T-helper 2 cell treated with Interferon-gamma antibody and Interleukin-4, amounts not matched to agents 5 μg/mL and 100 μg/mL, for 36 hours (primary cell): Measurements from ENCODE around the gene INTS7.
"Not testable (repeated sequence)": the region's sequence is repeated elsewhere in the genome, so short reads cannot be mapped to it uniquely, and the experiment has no call there.

Experiments
- DNase-seq: peaks from one replicate; pipeline ENCODE4 v3.0.0; 2021; ENCODE audit warnings: low spot score
- H3K27ac Mint-ChIP-seq: one replicate; pipeline ENCODE4 v1.8.0; 2021; ENCODE audit warnings: mild to moderate bottlenecking, mixed read lengths
- H3K27me3 Mint-ChIP-seq: one replicate; pipeline ENCODE4 v1.8.0; 2021; ENCODE audit warnings: low read depth, mixed read lengths
- H3K36me3 Mint-ChIP-seq: one replicate; pipeline ENCODE4 v1.8.0; 2021; ENCODE audit warnings: low read depth, mixed read lengths
- H3K4me1 Mint-ChIP-seq: one replicate; pipeline ENCODE4 v1.8.0; 2021; ENCODE audit warnings: low read depth, mixed read lengths
- H3K4me3 Mint-ChIP-seq: one replicate; pipeline ENCODE4 v1.8.0; 2022; ENCODE audit warnings: mild to moderate bottlenecking, moderate library complexity, mixed read lengths
- H3K9me3 Mint-ChIP-seq: one replicate; pipeline ENCODE4 v1.8.0; 2021; ENCODE audit warnings: mixed read lengths

The INTS7 gene

DNA sequence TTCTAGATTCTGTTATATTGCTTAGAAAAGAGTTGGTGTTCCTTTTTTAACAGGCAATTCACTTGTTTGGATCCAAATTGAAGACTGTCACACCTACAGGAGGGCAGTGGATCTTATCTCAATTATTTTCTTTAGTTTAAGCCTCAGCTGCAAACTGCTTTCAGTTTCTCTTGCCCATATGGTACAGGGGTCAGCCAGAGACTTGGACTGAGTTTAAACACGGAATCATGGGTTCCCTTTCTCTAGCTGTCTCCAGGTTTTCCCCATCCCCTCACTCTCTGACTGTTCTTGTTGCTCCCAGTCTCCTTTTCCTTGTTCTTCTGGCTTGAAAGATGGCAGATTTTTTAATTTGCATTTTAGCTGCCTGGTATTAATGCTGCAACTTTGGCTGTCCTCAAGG, 18.6 kb upstream of the INTS7 start:
- Mint-ChIP-seq H3K4me1 (peaks cover 22% of the 10 kb centered on the region), H3K4me3 (no peak overlapping the region), H3K27ac (no peak overlapping the region), H3K9me3 (peaks cover 30% of the 10 kb centered on the region), H3K27me3 (no peaks in the 10 kb centered on the region), H3K36me3 (peaks cover 83% of the 10 kb centered on the region)
- no peak for DNase-seq

DNA sequence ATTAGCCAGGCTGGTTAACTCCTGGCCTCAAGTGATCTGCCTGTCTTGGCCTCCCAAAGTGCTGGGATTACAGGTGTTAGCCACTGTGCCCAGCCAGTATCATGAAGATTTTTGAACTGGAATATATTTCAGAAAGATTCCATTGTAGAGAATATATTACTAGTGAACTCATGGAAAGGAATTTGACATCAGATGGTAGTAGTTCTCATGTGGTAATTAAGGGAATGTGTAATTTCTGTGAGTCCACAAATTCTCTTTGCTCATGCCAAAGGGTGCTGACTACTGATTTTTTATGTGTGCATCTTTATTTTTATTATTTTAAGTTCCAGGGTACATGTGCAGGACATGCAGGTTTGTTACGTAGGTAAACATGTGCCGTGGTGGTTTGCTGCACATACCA, 10.6 kb upstream of the INTS7 start:
- peaks cover 30% of the 10 kb centered on the region for H3K4me1 Mint-ChIP-seq
- peak overlapping the region; percentile 12 for H3K27ac Mint-ChIP-seq
- no peaks in the 10 kb centered on the region for H3K27me3 Mint-ChIP-seq
- no peaks in the 10 kb centered on the region for H3K9me3 Mint-ChIP-seq
- DNase-seq = no peak
- H3K4me3 Mint-ChIP-seq = no peak overlapping the region
- peaks cover 41% of the 10 kb centered on the region for H3K36me3 Mint-ChIP-seq

DNA sequence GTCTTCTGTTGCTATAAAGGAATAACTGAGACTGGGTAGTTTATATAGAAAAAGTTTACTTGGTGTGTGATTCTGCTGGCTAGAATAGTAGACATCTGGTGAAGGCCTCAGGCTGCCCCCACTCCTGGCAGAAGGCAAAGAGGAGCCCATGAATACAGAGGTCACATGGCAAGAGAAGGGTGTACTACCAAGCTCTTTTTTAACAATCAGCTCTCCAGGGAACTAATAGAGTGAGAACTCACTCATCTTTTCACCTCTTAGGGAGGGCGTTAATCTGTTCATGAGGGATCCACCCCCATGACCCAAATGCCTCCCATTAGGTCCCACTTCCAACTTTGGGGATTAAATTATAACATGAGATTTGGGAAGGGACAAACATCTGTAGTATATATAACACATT, 9.5 kb upstream of the INTS7 start:
- no peak for DNase-seq
- H3K4me3 Mint-ChIP-seq = no peak overlapping the region
- no peaks in the 10 kb centered on the region for H3K9me3 Mint-ChIP-seq
- H3K4me1 Mint-ChIP-seq = peaks cover 32% of the 10 kb centered on the region
- H3K36me3 Mint-ChIP-seq = peaks cover 39% of the 10 kb centered on the region
- no peaks in the 10 kb centered on the region for H3K27me3 Mint-ChIP-seq
- H3K27ac Mint-ChIP-seq = no peak overlapping the region

DNA sequence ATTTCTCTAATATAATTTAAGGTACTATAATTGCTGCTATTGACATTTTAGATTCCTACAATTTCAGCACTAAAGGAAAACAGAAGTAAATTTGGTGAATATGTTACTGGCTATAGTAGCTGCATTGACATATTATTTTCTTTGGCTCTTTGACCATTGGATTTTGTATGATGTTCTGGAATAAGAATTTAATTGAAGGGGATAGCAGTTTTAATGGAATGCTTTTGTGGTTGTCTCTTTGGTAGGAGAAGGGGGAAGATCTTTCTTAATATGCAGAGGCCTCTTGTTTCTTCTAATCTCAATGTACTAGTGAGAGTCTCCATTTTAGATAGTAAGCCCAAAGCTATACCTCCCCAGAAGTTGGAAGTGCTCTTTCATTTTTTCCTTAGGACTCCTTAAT, 7.1 kb upstream of the INTS7 start:
- no peak for DNase-seq
- H3K9me3 Mint-ChIP-seq = no peaks in the 10 kb centered on the region
- H3K27ac Mint-ChIP-seq = peak overlapping the region; percentile 53
- H3K27me3 Mint-ChIP-seq = no peaks in the 10 kb centered on the region
- peaks cover 50% of the 10 kb centered on the region for H3K36me3 Mint-ChIP-seq
- H3K4me3 Mint-ChIP-seq = no peak overlapping the region
- H3K4me1 Mint-ChIP-seq = peaks cover 47% of the 10 kb centered on the region

DNA sequence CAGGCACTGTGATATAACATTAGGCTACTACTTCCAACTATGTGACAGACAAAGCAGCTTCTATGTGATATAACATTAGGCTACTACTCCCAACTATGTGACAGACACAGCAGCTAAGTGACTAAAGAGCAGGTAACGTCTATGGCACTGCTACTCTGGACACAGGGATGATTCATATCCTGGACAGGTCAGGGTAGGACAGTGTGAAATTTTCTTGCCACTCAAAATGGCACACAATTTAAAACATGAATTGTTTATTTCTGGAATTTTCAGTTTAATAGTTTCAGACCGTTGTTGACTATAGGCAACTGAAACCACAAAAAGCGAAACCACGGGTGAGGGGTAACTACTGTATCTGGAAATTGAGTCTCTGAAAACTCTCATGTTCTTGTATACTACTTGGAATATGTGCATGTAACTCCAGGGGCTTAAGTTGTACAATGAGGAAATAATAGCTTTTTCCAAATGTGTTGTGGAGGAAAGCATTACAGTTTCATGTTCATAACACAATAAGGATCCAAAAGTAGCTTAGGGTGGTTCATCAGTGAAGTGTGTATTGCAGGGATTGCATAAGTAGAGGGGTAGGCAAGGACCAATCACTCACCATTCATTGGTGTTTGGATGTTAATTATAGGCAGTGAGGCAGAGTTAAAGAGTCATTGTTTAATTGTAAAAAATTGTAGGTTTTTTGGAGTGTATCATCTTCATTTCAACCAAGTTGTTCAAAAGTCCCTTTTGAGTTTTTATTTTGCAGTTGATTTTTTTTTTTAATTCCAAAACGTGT, 5.5 kb upstream of the INTS7 start:
- Mint-ChIP-seq H3K9me3 (no peaks in the 10 kb centered on the region), H3K4me3 (peak overlapping the region; percentile 63), H3K4me1 (peaks cover 52% of the 10 kb centered on the region), H3K36me3 (peaks cover 45% of the 10 kb centered on the region), H3K27me3 (no peaks in the 10 kb centered on the region), H3K27ac (peak overlapping the region; percentile 60)
- no peak for DNase-seq

DNA sequence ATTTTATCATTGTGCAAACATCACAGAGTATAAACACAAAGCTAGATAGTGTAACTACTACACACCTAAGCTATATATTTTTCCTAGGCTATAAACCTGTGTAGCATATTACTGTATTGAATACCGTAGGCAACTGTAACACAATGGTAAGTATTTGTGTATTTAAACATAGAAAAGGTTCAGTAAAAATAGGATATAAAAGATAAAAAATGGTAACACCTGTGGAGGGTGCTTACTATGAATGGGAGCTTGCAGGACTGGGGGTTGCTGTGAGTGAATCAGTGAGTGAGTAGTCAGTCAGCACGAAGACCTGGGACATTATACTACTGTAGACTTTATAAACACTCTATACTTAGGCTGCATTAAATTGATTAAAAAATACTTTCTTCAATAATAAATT, 4.3 kb upstream of the INTS7 start:
- H3K9me3 Mint-ChIP-seq = no peaks in the 10 kb centered on the region
- DNase-seq = no peak
- H3K4me3 Mint-ChIP-seq = peak overlapping the region; percentile 9
- no peak overlapping the region for H3K27ac Mint-ChIP-seq
- H3K27me3 Mint-ChIP-seq = peaks cover 2% of the 10 kb centered on the region
- H3K4me1 Mint-ChIP-seq = peaks cover 44% of the 10 kb centered on the region
- peaks cover 39% of the 10 kb centered on the region for H3K36me3 Mint-ChIP-seq

DNA sequence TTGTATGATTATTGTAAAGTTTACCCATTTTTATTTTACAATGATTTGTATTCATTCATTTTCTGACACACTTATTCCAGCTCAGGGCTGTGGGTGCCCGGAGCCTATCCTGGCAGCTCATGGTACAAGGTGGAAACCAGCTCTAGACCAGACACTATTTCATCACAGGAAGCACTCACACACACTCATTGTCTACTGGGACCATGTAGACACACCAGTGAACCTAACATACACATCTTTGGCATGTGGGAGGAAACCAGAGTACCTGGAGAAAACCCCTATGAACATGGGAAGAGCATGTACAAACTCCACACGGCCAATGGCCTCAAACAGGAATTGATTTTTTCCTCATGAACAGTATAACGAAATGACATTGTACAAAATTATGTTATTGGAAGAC, 2.5 kb upstream of the INTS7 start:
- DNase-seq = no peak
- Mint-ChIP-seq H3K9me3 (no peaks in the 10 kb centered on the region), H3K27me3 (peaks cover 2% of the 10 kb centered on the region), H3K36me3 (peaks cover 43% of the 10 kb centered on the region), H3K27ac (peak overlapping the region; percentile 72), H3K4me1 (peaks cover 52% of the 10 kb centered on the region), H3K4me3 (peak overlapping the region; percentile 98)

DNA sequence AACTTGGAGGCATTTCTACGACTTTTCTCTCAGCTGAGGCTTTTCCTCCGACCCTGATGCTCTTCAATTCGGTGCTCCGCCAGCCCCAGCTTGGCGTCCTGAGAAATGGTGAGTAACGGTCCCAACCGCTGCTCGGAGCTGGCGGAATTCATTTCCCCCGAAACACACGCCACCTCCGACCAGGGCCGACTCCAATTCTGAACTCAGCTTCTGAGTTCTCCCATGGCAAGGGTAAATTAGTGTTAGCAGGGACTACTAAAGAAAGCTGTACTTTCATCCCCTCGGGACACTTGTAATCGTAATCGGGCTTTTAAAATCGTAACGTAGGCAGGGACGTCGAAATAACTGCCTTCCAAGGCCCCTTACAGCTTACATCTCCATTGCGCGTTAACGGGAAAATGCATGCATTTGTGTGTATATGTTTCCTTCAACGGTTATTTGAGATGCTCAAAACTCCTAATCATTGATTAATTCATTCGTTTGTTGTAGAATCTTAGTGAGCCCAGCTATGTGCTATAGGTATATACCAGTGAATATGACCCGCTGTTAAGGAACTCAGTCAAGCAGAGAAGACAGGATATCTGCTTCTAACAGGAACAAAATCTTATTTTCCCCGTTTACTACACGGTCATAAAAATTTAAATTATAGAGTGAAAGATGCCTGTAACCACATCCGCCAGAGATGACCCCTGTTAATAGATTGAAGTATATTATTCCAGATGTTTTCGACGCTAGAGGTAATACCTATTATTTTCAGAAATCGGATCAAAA, 663 bp upstream of the INTS7 start:
- DNase-seq = no peak
- Mint-ChIP-seq H3K27me3 (peaks cover 2% of the 10 kb centered on the region), H3K9me3 (no peaks in the 10 kb centered on the region), H3K4me3 (peak overlapping the region; percentile 98), H3K27ac (peak overlapping the region; percentile 91), H3K36me3 (peaks cover 45% of the 10 kb centered on the region), H3K4me1 (peaks cover 58% of the 10 kb centered on the region)

DNA sequence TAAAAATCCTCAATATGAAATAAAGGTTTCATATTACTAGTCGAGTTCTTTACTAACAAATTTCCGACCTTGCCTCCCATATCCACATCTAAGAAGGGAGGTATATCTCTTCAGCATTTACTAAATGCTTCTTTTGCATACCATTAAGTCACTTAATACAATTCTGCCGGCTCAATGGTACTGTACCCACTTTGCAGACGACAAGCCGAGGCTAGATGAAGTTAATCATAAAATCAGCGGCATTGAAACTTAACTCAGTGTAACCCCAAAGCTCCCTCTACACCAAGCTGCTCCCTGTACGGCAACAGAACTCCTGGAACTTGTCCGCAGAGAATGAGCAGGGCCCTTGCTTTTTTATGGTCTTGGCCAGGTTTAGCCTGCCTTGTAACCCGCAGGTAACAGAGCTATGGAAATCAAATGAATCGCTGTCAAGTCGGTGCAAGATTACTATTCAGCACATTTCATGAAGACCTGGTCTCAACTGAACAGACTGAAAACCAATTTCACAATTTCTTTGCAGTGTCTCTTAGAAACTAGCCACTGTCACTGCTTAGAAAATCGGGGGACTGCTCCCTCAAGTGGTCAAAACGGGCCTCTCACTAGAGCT, 738 bp downstream of the INTS7 start:
- peaks cover 53% of the 10 kb centered on the region for H3K4me1 Mint-ChIP-seq
- H3K9me3 Mint-ChIP-seq = no peaks in the 10 kb centered on the region
- no peak for DNase-seq
- H3K27ac Mint-ChIP-seq = peak overlapping the region; percentile 91
- H3K27me3 Mint-ChIP-seq = peaks cover 2% of the 10 kb centered on the region
- H3K4me3 Mint-ChIP-seq = peak overlapping the region; percentile 98
- H3K36me3 Mint-ChIP-seq = peaks cover 41% of the 10 kb centered on the region

DNA sequence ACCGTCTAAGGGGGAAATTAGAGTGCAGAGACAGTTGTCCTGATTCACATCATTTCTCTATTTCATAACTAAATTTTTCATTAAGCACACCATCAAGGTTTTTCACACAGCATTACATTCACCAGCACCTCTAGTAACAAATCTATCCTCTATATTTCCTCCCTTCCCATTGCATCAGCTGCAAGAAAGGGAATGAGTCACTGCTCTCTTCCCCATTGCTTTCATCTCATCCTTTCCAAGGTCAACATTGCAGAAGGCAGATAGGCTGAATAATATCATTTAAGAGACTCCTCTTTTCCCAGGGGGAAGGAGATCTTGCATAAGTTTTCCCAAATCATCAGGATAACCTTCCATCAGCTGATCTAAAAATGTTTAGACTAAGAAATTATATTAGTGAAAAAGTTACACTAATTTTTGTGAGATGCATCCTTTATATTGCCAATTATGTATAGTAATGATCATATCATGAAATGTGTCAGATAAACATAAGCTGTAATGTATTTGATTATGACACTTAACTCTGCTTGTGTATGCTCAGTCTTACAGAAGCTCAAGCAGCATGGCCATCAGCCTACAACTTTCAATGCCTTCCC, 4.3 kb downstream of the INTS7 start:
- H3K9me3 Mint-ChIP-seq = no peaks in the 10 kb centered on the region
- no peak overlapping the region for H3K27ac Mint-ChIP-seq
- peak overlapping the region; percentile 23 for H3K4me3 Mint-ChIP-seq
- DNase-seq = no peak
- peaks cover 2% of the 10 kb centered on the region for H3K27me3 Mint-ChIP-seq
- peaks cover 44% of the 10 kb centered on the region for H3K36me3 Mint-ChIP-seq
- peaks cover 38% of the 10 kb centered on the region for H3K4me1 Mint-ChIP-seq

DNA sequence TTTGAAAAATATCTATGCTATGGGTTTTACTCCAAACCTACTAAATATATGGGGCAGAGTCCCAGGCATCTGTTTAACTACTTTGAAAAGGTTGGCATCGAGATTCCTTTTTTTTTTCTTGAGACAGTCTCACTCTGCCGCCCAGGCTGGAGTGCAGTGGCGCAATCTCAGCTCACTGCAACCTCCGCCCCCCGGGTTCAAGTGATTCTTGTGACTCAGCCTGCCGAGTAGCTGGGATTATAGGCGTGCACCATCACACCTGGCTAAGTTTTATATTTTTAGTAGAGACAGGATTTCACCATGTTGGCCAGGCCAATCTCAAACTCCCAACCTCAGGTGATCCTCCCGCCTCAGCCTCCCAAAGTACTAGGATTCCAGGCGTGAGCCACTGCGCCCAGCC, 7.6 kb downstream of the INTS7 start:
- not testable (repeated sequence) for H3K4me3 Mint-ChIP-seq, H3K27ac Mint-ChIP-seq, H3K27me3 Mint-ChIP-seq, DNase-seq
- Mint-ChIP-seq H3K4me1 (peaks cover 28% of the 10 kb centered on the region), H3K9me3 (peaks cover 16% of the 10 kb centered on the region), H3K36me3 (peaks cover 61% of the 10 kb centered on the region)

DNA sequence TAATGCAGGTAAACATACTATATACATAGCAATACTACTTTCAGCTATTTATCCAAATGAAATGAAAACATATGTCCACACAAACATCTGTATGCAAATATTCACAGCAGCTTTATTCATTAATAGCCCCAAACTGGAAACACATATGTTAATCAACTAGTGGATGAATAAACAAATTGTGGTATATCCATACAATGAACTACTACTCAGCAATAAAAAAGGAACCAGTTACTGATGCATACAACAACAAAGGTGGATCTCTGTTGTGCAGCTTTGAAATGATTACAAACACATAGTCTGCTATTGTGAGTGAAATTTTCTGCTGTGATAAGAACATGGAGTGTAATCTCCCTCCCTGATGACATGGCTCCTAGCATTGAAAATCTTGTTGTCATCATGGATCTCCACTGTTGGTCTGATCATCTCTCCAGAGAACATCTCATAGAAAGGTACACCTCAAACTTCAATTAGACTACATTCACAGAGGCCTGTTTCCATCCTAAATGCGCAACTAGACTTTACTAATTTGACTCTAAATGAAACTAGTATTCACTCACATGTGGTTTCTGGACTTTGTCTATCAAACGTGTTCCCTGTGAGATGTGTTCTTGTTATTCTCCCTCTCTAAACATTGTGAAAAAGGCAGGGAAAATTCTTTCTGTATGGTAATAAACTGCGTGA, 10.7 kb downstream of the INTS7 start:
- Mint-ChIP-seq H3K36me3 (peaks cover 57% of the 10 kb centered on the region), H3K9me3 (peaks cover 16% of the 10 kb centered on the region), H3K27me3 (no peaks in the 10 kb centered on the region), H3K4me3 (no peak overlapping the region), H3K4me1 (peaks cover 9% of the 10 kb centered on the region), H3K27ac (no peak overlapping the region)
- DNase-seq = no peak

DNA sequence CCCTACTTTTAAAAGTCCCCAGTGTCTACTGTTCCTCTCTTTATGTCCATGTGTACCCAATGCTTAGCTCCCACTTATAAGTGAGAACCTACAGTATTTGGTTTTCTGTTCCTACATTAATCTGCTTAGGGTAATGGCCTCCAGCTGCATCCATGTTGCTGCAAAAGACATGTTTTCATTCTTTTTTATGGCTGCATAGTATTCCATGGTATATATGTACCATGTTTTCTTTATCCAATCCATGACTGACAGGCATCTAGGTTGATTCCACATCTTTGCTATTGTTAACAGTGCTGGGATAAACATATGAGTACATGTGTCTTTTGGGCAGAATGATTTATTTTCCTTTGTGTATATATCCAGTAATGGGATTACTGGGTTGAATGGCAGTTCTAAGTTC, 12.4 kb downstream of the INTS7 start:
- not testable (repeated sequence) for H3K4me1 Mint-ChIP-seq, H3K27me3 Mint-ChIP-seq, H3K4me3 Mint-ChIP-seq, DNase-seq, H3K27ac Mint-ChIP-seq
- Mint-ChIP-seq H3K9me3 (peaks cover 16% of the 10 kb centered on the region), H3K36me3 (peaks cover 50% of the 10 kb centered on the region)
